Measurements from ENCODE around the gene PRR5L.

PRR5L gene

GRCh38 chr11:36342327-36342726 lies 46.2 kb downstream of the PRR5L start:
- H2AFZ ChIP-seq (ENCODE audit: low read depth): no peak overlapping the region
- no peak overlapping the region for H3K27ac ChIP-seq
- H3K4me1 ChIP-seq (ENCODE audit: low read depth, poor library complexity, severe bottlenecking): no peaks in the 10 kb centered on the region
- H3K4me3 ChIP-seq (IDR thresholded peaks at IDR 0.05; ENCODE audit: insufficient read depth, low read depth, low read length): no peak overlapping the region
- no peaks in the 10 kb centered on the region for H3K27me3 ChIP-seq (ENCODE audit: insufficient read depth, low read depth)
- H3K36me3 ChIP-seq (ENCODE audit: insufficient read depth): no peaks in the 10 kb centered on the region
- no peak for TF ChIP-seq CTCF (conservative IDR thresholded peaks at IDR 0.05; ENCODE audit: low read depth, low read length)
- H3K4me2 ChIP-seq: no peak overlapping the region
- H3K79me2 ChIP-seq (ENCODE audit: insufficient read depth, low read depth): no peaks in the 10 kb centered on the region
- H4K20me1 ChIP-seq (ENCODE audit: insufficient read depth): no peaks in the 10 kb centered on the region
- no peak overlapping the region for H3K9ac ChIP-seq

- H3K4me2 ChIP-seq: no peak overlapping the region
- no peak overlapping the region for H3K4me3 ChIP-seq (IDR thresholded peaks at IDR 0.05; ENCODE audit: insufficient read depth, low read depth, low read length)
- H3K36me3 ChIP-seq (ENCODE audit: insufficient read depth): no peaks in the 10 kb centered on the region
- H3K27me3 ChIP-seq (ENCODE audit: insufficient read depth, low read depth): no peaks in the 10 kb centered on the region
- H3K79me2 ChIP-seq (ENCODE audit: insufficient read depth, low read depth): no peaks in the 10 kb centered on the region
- no peaks in the 10 kb centered on the region for H3K4me1 ChIP-seq (ENCODE audit: low read depth, poor library complexity, severe bottlenecking)
- TF ChIP-seq CTCF (conservative IDR thresholded peaks at IDR 0.05; ENCODE audit: low read depth, low read length): no peak
- H4K20me1 ChIP-seq (ENCODE audit: insufficient read depth): no peaks in the 10 kb centered on the region
- H3K9ac ChIP-seq: no peak overlapping the region
- no peak overlapping the region for H3K27ac ChIP-seq
- H2AFZ ChIP-seq (ENCODE audit: low read depth): no peak overlapping the region
Observed at GRCh38 chr11:36343436-36343835, 47.3 kb downstream of the PRR5L start.

- H3K4me2 ChIP-seq: no peak overlapping the region
- no peaks in the 10 kb centered on the region for H3K36me3 ChIP-seq (ENCODE audit: insufficient read depth)
- no peaks in the 10 kb centered on the region for H3K4me1 ChIP-seq (ENCODE audit: low read depth, poor library complexity, severe bottlenecking)
- no peak for TF ChIP-seq CTCF (conservative IDR thresholded peaks at IDR 0.05; ENCODE audit: low read depth, low read length)
- H3K9ac ChIP-seq: no peak overlapping the region
- no peak overlapping the region for H3K27ac ChIP-seq
- no peak overlapping the region for H3K4me3 ChIP-seq (IDR thresholded peaks at IDR 0.05; ENCODE audit: insufficient read depth, low read depth, low read length)
- no peak overlapping the region for H2AFZ ChIP-seq (ENCODE audit: low read depth)
- H4K20me1 ChIP-seq (ENCODE audit: insufficient read depth): no peaks in the 10 kb centered on the region
- no peaks in the 10 kb centered on the region for H3K79me2 ChIP-seq (ENCODE audit: insufficient read depth, low read depth)
- H3K27me3 ChIP-seq (ENCODE audit: insufficient read depth, low read depth): no peaks in the 10 kb centered on the region
Observed at GRCh38 chr11:36345084-36345511, 49.0 kb downstream of the PRR5L start.

- no peak overlapping the region for H3K27ac ChIP-seq
- H2AFZ ChIP-seq (ENCODE audit: low read depth): no peak overlapping the region
- no peaks in the 10 kb centered on the region for H3K27me3 ChIP-seq (ENCODE audit: insufficient read depth, low read depth)
- H4K20me1 ChIP-seq (ENCODE audit: insufficient read depth): no peaks in the 10 kb centered on the region
- H3K4me2 ChIP-seq: no peak overlapping the region
- no peaks in the 10 kb centered on the region for H3K4me1 ChIP-seq (ENCODE audit: low read depth, poor library complexity, severe bottlenecking)
- no peaks in the 10 kb centered on the region for H3K36me3 ChIP-seq (ENCODE audit: insufficient read depth)
- H3K4me3 ChIP-seq (IDR thresholded peaks at IDR 0.05; ENCODE audit: insufficient read depth, low read depth, low read length): no peak overlapping the region
- H3K9ac ChIP-seq: no peak overlapping the region
- H3K79me2 ChIP-seq (ENCODE audit: insufficient read depth, low read depth): no peaks in the 10 kb centered on the region
- no peak for TF ChIP-seq CTCF (conservative IDR thresholded peaks at IDR 0.05; ENCODE audit: low read depth, low read length)
Observed at GRCh38 chr11:36345535-36346141, 49.5 kb downstream of the PRR5L start.

Measured in KMS-11 (cell line).